Liver (tissue), 9 donors: Measurements from ENCODE around the gene ZBTB25. TPM values are rescaled to one million over a fixed set of nuclear protein-coding genes. Genes with fewer than 3 reads are reported as not detected.

Experiments
- DNase-seq: peaks from one replicate; pipeline ENCODE4 v3.0.0-alpha.2; 2017; ENCODE audit warnings: low spot score
- H3K27ac ChIP-seq, 2 donors: one replicate each; pipeline ENCODE4 v1.7.0; 2013; ENCODE audit warnings: inconsistent platforms in 2 of 2, low read length in 2 of 2, control low read depth in 1 of 2, low read depth in 1 of 2, mild to moderate bottlenecking in 1 of 2
- H3K27me3 ChIP-seq, 4 donors: one replicate each; pipeline versions ENCODE4 v1.6.1 to v1.7.0; 2013; ENCODE audit warnings: low read length in 3 of 4, inconsistent platforms in 1 of 4, mild to moderate bottlenecking in 1 of 4, moderate library complexity in 1 of 4; ENCODE audit not compliant: control insufficient read depth in 4 of 4, insufficient read depth in 4 of 4
- H3K36me3 ChIP-seq, 4 donors: one replicate each; pipeline versions ENCODE4 v1.6.1 to v1.7.0; 2013; ENCODE audit warnings: low read length in 3 of 4, mild to moderate bottlenecking in 3 of 4, low read depth in 1 of 4, moderate library complexity in 1 of 4; ENCODE audit not compliant: control insufficient read depth in 4 of 4, insufficient read depth in 3 of 4
- H3K4me1 ChIP-seq, 4 donors: one replicate each; pipeline versions ENCODE4 v1.6.1 to v1.7.0; 2013; ENCODE audit warnings: low read length in 3 of 4, mild to moderate bottlenecking in 3 of 4, moderate library complexity in 1 of 4; ENCODE audit not compliant: control insufficient read depth in 4 of 4, insufficient read depth in 4 of 4
- H3K4me3 ChIP-seq, 3 donors: one replicate each; pipeline versions ENCODE4 v1.6.1 to v1.7.0; 2013; ENCODE audit warnings: low read length in 3 of 3, control low read depth in 1 of 3, low read depth in 1 of 3, mild to moderate bottlenecking in 1 of 3
- H3K9ac ChIP-seq, 2 donors: one replicate each; pipeline ENCODE4 v1.7.0; 2013; ENCODE audit warnings: low read length in 2 of 2, mild to moderate bottlenecking in 2 of 2, moderate library complexity in 2 of 2, control low read depth in 1 of 2, low read depth in 1 of 2
- H3K9me3 ChIP-seq, 4 donors: one replicate each; pipeline versions ENCODE4 v1.6.1 to v1.7.0; 2013; ENCODE audit warnings: low read length in 3 of 4; ENCODE audit not compliant: control insufficient read depth in 4 of 4
- ATF3 ChIP-seq: IDR thresholded peaks from 2 replicates; pipeline ENCODE4 v1.6.1; 2016; ENCODE audit warnings: antibody characterized with exemption
- CTCF ChIP-seq: fragments of 150-350 bp; IDR thresholded peaks from 2 replicates; pipeline ENCODE4 v1.5.1; 2017; ENCODE audit warnings: improper control_type of control experiment, low read depth, low read length; ENCODE audit not compliant: missing input control
- EGR1 ChIP-seq, 2 donors: IDR thresholded peaks; 2 replicates each; pipeline ENCODE4 v1.6.1; 2016 to 2018; ENCODE audit warnings: antibody characterized with exemption in 2 of 2, low read depth in 2 of 2
- FOXA1 ChIP-seq: IDR thresholded peaks from 2 replicates; pipeline ENCODE4 v1.6.1; 2016; ENCODE audit warnings: antibody characterized with exemption
- FOXA2 ChIP-seq: IDR thresholded peaks from 2 replicates; pipeline ENCODE4 v1.6.1; 2016; ENCODE audit warnings: antibody characterized with exemption
- GABPA ChIP-seq, 2 donors: IDR thresholded peaks in 1 of 2; conservative IDR thresholded peaks in 1 of 2; 2 replicates each; pipeline ENCODE4 v1.6.1; 2016; ENCODE audit warnings: antibody characterized with exemption in 2 of 2, mild to moderate bottlenecking in 1 of 2, moderate library complexity in 1 of 2
- HNF4G ChIP-seq: IDR thresholded peaks from 2 replicates; pipeline ENCODE4 v1.6.1; 2016; ENCODE audit warnings: antibody characterized with exemption
- JUND ChIP-seq, 2 donors: IDR thresholded peaks; 2 replicates each; pipeline ENCODE4 v1.6.1; 2016; ENCODE audit warnings: antibody characterized with exemption in 2 of 2
- MAX ChIP-seq: IDR thresholded peaks from 2 replicates; pipeline ENCODE4 v1.6.1; 2016; ENCODE audit warnings: antibody characterized with exemption
- RAD21 ChIP-seq, 2 donors: IDR thresholded peaks; 2 replicates each; pipeline ENCODE4 v1.6.1; 2016; ENCODE audit warnings: antibody characterized with exemption in 2 of 2, mild to moderate bottlenecking in 2 of 2
- REST ChIP-seq: IDR thresholded peaks from 2 replicates; pipeline ENCODE4 v1.6.1; 2016; ENCODE audit warnings: antibody characterized with exemption, mild to moderate bottlenecking
- RXRA ChIP-seq, 2 donors: IDR thresholded peaks; 2 replicates each; pipeline ENCODE4 v1.6.1; 2017 to 2018; ENCODE audit warnings: antibody characterized with exemption in 2 of 2, mild to moderate bottlenecking in 1 of 2
- SP1 ChIP-seq: IDR thresholded peaks from 2 replicates; pipeline ENCODE4 v1.6.1; 2018; ENCODE audit warnings: antibody characterized with exemption, mild to moderate bottlenecking
- TAF1 ChIP-seq: conservative IDR thresholded peaks from 2 replicates; pipeline ENCODE4 v1.6.1; 2016; ENCODE audit warnings: antibody characterized with exemption, mild to moderate bottlenecking
- ZBTB33 ChIP-seq: IDR thresholded peaks from 2 replicates; pipeline ENCODE4 v1.6.1; 2016; ENCODE audit warnings: antibody characterized with exemption
- WGBS: extraction: QIAGEN DNeasy Blood & Tissue Kit; methylation state at CpG from one replicate; pipeline ENCODE4 v1.1.7; 2013; 5-methylcytosine and 5-hydroxymethylcytosine counted together
- polyA plus RNA-seq, 2 donors: library from polyadenylated mRNA; stranded (reverse) in 1 of 2; unstranded in 1 of 2; fragments of 200-250 nt in 1 of 2; fragments of >200 nt in 1 of 2; fragmentation: Nextera tagmentation in 1 of 2; extraction: Ambion mirVana in 1 of 2; gene quantifications; one replicate each; pipeline versions ENCODE4 v1.2.1 to v1.2.3, GENCODE V29; 2013 to 2015
- total RNA-seq, 2 donors: library from RNA; depleted of rRNA; stranded (reverse); fragments of >200 nt; gene quantifications; one replicate each; pipeline ENCODE4 v1.2.3, GENCODE V29; 2014
- donor health status: healthy.
- donor health status: healthy.
- donor health status: healthy.
- donor health status: healthy.
- donor health status: healthy.

The ZBTB25 gene
- total and polyA plus RNA-seq, 4 donors: 1.4 to 5.9 (median 3.7) TPM

GRCh38 chr14:64541972-64542835 is 38.6 kb upstream of the ZBTB25 start:
- H3K4me3 ChIP-seq: peak overlapping the region; percentile 3 to 44 (median 39)
- H3K27ac ChIP-seq: no peak overlapping the region
- no peaks in the 10 kb centered on the region for H3K36me3 ChIP-seq
- TF ChIP-seq HNF4G (no peak), EGR1 (IDR thresholded peaks at IDR 0.05; ENCODE audit: low read depth in 2 of 2) (no peak), JUND (IDR thresholded peaks at IDR 0.05) (no peak), REST (no peak), FOXA2 (no peak), RAD21 (IDR thresholded peaks at IDR 0.05) (no peak), CTCF (no peak), MAX (no peak), FOXA1 (no peak)
- peaks cover 0 to 11% (median 3%) of the 10 kb centered on the region in 4 donors for H3K9me3 ChIP-seq
- DNase-seq: no peak
- H3K27me3 ChIP-seq: peaks cover 0 to 4% (median 0%) of the 10 kb centered on the region in 4 donors
- WGBS: 14% methylated on average over 61 of the region's 61 CpGs
- no peak overlapping the region for H3K9ac ChIP-seq
- peaks cover 0 to 12% (median 2%) of the 10 kb centered on the region in 4 donors for H3K4me1 ChIP-seq

- Histone ChIP-seq H3K27ac (no peak overlapping the region), H3K27me3 (peaks cover 0 to 4% (median 0%) of the 10 kb centered on the region in 4 donors), H3K4me1 (peaks cover 0 to 12% (median 2%) of the 10 kb centered on the region in 4 donors), H3K4me3 (peak overlapping the region in 2 of 3 donors; percentile 3 to 12), H3K9me3 (peaks cover 0 to 11% (median 3%) of the 10 kb centered on the region in 4 donors), H3K9ac (no peak overlapping the region), H3K36me3 (no peaks in the 10 kb centered on the region)
- WGBS: 28% methylated on average over 73 of the region's 73 CpGs
- TF ChIP-seq HNF4G (no peak), RXRA (IDR thresholded peaks at IDR 0.05) (no peak), ATF3 (no peak), MAX (no peak), JUND (IDR thresholded peaks at IDR 0.05) (no peak), SP1 (no peak), ZBTB33 (no peak), REST (no peak), FOXA1 (no peak), FOXA2 (no peak), GABPA (IDR thresholded peaks at IDR 0.05 in 1 of 2, conservative IDR thresholded peaks at IDR 0.05 in 1 of 2) (no peak), TAF1 (no peak)
- DNase-seq: peak; percentile 36
Observed at GRCh38 chr14:64541261-64541971, 37.8 kb upstream of the ZBTB25 start.
